Heart left ventricle (tissue), 13 donors: Measurements from ENCODE around the gene PPM1K.
"Not testable (repeated sequence)": the region's sequence is repeated elsewhere in the genome, so short reads cannot be mapped to it uniquely, and the experiment has no call there.

ENCODE experiments used
- POLR2A ChIP-seq, 2 donors: fragments of 450-650 bp; IDR thresholded peaks; one replicate each; pipeline ENCODE4 v1.6.1; 2017; ENCODE audit warnings: antibody characterized with exemption in 2 of 2, mild to moderate bottlenecking in 2 of 2, moderate library complexity in 2 of 2
- TF ChIP-seq, protein P1 (sequence below), 12 donors: fragments of 200-600 bp; sonication (generic) in 4 of 12; IDR thresholded peaks; one replicate each; pipeline versions ENCODE4 v1.5.0 to v1.8.0; 2018 to 2022; ENCODE audit warnings: antibody characterized with exemption in 12 of 12, mild to moderate bottlenecking in 5 of 12
- donor health status: ischemic (EF 13 %, LVEDD 7.1; RV severe dilation, severe dysfunction).
- donor health status: DM: no; HTN: yes; CAD: no.
- donor health status: DM: no; HTN: no; CAD: no.
- donor health status: ischemic (EF 25% LVEDD 6.9; RV normal size, moderate dysfunction).
- donor health status: ischemic (EF 25% LVEDD 5.7; RV mildly dilated, moderate dysfunction).
- donor health status: ischemic (EF 35%, LVEDD 5.7; RV mildly dilated, moderate dysfunction).
- donor health status: nonischemic (EF 11% LVEDD 7.7; RV severe dilation, severe dysfunction).
- donor health status: DM: yes; HTN: yes; CAD: no.
- donor health status: PGD.
- donor health status: ischemic (EF 29% LVEDD 5.4; RV normal size, mild dysfunction).
- donor health status: nonischemic (EF 23%, LVEDD 6.1; RV moderate dilation, normal function).

DNA sequence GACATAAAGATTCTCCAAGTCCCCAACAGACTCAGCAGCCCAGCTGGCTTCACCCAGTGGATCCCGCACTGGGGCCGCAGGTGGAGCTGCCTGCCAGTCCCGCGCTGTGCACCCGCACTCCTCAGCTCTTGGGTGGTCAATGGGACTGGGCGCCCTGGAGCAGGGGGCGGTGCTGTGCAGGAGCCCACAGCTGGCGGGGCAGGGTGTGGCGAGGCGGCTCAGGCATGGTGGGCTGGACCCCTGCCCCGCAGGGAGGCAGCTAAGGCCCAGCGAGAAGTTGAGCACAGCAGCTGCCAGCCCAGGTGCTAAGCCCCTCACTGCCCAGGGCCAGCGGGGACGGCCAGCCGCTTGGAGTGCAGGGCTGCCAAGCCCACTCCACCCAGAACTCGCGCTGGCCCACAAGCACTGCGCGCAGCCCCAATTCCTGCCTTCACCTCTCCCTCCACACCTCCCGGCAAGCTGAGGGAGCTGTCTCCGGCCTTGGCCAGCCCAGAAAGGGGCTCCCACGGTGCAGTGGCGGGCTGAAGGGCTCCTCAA, 28.8 kb upstream of the PPM1K start:
- TF ChIP-seq, protein P1, sequence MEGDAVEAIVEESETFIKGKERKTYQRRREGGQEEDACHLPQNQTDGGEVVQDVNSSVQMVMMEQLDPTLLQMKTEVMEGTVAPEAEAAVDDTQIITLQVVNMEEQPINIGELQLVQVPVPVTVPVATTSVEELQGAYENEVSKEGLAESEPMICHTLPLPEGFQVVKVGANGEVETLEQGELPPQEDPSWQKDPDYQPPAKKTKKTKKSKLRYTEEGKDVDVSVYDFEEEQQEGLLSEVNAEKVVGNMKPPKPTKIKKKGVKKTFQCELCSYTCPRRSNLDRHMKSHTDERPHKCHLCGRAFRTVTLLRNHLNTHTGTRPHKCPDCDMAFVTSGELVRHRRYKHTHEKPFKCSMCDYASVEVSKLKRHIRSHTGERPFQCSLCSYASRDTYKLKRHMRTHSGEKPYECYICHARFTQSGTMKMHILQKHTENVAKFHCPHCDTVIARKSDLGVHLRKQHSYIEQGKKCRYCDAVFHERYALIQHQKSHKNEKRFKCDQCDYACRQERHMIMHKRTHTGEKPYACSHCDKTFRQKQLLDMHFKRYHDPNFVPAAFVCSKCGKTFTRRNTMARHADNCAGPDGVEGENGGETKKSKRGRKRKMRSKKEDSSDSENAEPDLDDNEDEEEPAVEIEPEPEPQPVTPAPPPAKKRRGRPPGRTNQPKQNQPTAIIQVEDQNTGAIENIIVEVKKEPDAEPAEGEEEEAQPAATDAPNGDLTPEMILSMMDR (IDR thresholded peaks at IDR 0.05): not testable (repeated sequence)
- not testable (repeated sequence) for TF ChIP-seq POLR2A (IDR thresholded peaks at IDR 0.05)
